ENCODE measurements around the gene TRABD2A. TPM values are rescaled to one million over a fixed set of nuclear protein-coding genes. Genes with fewer than 3 reads are reported as not detected.

TRABD2A gene
- total and polyA plus RNA-seq, 9 of the 15 experiments (the other 6 are each of a cell fraction or from before 2014, with no cell fraction given) = 0.07 to 0.45 (median 0.25) TPM

- Histone ChIP-seq H3K27me3 (ENCODE audit: control insufficient read depth in 2 of 2, insufficient read depth in 2 of 2, low read length in 2 of 2) (no peaks in the 10 kb centered on the region), H3K9me3 (replicated peaks; ENCODE audit: control insufficient read depth, insufficient read depth, low read depth, low read length) (no peaks in the 10 kb centered on the region), H4K20me1 (replicated peaks; ENCODE audit: control insufficient read depth, insufficient read depth, low read length) (no peaks in the 10 kb centered on the region), H3K79me2 (ENCODE audit: control insufficient read depth, insufficient read depth, low read length) (peaks cover 16% of the 10 kb centered on the region), H3K4me1 (replicated peaks in 1 of 2; ENCODE audit: control insufficient read depth in 2 of 2, insufficient read depth in 2 of 2, low read length in 2 of 2) (peaks cover 20 to 23% of the 10 kb centered on the region in 2 experiments), H3K27ac (ENCODE audit: extremely low read depth, low read depth, low read length) (no peak overlapping the region), H3K4me3 (no peak overlapping the region), H3K4me2 (ENCODE audit: insufficient read depth, low read length) (no peak overlapping the region), H3K9ac (ENCODE audit: insufficient read depth in 1 of 2, low read depth in 2 of 2, low read length in 2 of 2) (no peak overlapping the region), H2AFZ (ENCODE audit: low read depth, low read length) (no peak overlapping the region), H3K9me1 (ENCODE audit: control insufficient read depth, insufficient read depth, low read length) (no peaks in the 10 kb centered on the region), H3K36me3 (ENCODE audit: control insufficient read depth, insufficient read depth, low read length) (peaks cover 6% of the 10 kb centered on the region; the same call in 1 of the 3 replicates)
- ChIA-PET POLR2A (no interaction called here), CTCF (ENCODE audit: low intra/inter-chr PET ratio) (no interaction called here)
- no peak for TF ChIP-seq ZNF436 (CRISPR knock-in tag; IDR thresholded peaks at IDR 0.05)
- no peak for TF ChIP-seq POU5F1 (IDR thresholded peaks at IDR 0.05; ENCODE audit: borderline replicate concordance, low read depth, low read length, partially characterized antibody)
- no peak for TF ChIP-seq RERE (CRISPR knock-in tag; IDR thresholded peaks at IDR 0.05; ENCODE audit: borderline replicate concordance)
- no peak for TF ChIP-seq SOX6 (IDR thresholded peaks at IDR 0.05)
- no peak for TF ChIP-seq SNAPC5 (CRISPR knock-in tag; IDR thresholded peaks at IDR 0.05)
- TF ChIP-seq DPF2 (IDR thresholded peaks at IDR 0.05) = no peak
- no peak for TF ChIP-seq ETV5 (CRISPR knock-in tag; IDR thresholded peaks at IDR 0.05; ENCODE audit: low read depth)
- no peak for TF ChIP-seq HNRNPH1 (optimal IDR thresholded peaks at IDR 0.05; ENCODE audit: low read depth, low read length)
- TF ChIP-seq MAFF (IDR thresholded peaks at IDR 0.05; ENCODE audit: low read length) = no peak
- no TSS peak for BruUV-seq (replicated peaks)
- ATAC-seq = no peak
- 82% methylated on average over 4 of the region's 4 CpGs for WGBS (ENCODE audit: insufficient coverage, low coverage, missing lambda C conversion rate)
- FAIRE-seq = no peak
- in situ Hi-C loops (cut with MboI) = no loop called here
- no peak for DNase-seq (ENCODE audit: extremely low read depth in 1 of 4, low spot score in 3 of 4)
- intact Hi-C loops (cut with micrococcal nuclease) = no loop called here
These were observed 21.6 kb upstream of the TRABD2A start for GRCh38 chr2:84902526-84902925.
